ENCODE measurements around the gene DGKB. TPM values are rescaled to one million over a fixed set of nuclear protein-coding genes. Genes with fewer than 3 reads are reported as not detected.

The DGKB gene
- total RNA-seq, 1 donor from 2014 or later: 3.4 TPM

DNA sequence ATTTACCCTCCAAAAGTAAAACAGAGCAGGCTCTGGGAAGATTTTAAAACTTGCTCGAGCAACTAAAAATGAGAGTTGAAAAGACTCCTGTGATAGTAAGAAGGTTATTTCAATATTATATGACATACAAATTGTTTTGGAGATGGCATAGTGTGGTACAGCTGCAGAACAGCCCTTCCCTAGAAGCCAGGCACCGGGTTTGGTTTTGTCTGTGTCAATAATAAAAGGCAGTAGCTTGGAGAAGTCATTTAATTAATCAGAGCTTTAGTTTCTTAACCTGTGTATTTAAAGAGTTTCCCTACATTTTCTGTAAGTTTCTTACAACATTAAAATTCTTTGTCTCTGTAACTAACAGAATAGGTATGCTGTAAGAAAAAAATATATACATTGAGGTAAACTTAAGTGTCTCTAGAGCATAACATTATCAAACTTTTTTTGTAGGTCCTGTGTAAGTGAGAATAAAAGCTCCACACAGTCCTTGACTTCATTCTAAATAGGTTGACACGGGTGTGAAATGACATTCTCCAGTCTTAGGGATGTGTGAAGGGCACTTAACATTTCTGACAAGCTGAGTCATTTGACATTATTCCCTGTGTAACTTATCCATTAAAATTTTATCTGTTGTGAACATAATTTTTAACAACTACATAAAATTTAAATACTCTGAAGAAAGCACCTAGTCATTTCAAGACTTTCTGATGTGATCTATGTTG is 488.1 kb downstream of the DGKB start:
- DNase-seq (ENCODE audit: extremely low spot score, unreplicated experiment): no peak
- Mint-ChIP-seq H3K27me3 (no peaks in the 10 kb centered on the region), H3K36me3 (no peaks in the 10 kb centered on the region), H3K9me3 (no peaks in the 10 kb centered on the region), H3K4me1 (ENCODE audit: unreplicated experiment) (no peaks in the 10 kb centered on the region), H3K4me3 (no peak overlapping the region), H3K27ac (no peak overlapping the region)
- TF ChIP-seq, protein P1, sequence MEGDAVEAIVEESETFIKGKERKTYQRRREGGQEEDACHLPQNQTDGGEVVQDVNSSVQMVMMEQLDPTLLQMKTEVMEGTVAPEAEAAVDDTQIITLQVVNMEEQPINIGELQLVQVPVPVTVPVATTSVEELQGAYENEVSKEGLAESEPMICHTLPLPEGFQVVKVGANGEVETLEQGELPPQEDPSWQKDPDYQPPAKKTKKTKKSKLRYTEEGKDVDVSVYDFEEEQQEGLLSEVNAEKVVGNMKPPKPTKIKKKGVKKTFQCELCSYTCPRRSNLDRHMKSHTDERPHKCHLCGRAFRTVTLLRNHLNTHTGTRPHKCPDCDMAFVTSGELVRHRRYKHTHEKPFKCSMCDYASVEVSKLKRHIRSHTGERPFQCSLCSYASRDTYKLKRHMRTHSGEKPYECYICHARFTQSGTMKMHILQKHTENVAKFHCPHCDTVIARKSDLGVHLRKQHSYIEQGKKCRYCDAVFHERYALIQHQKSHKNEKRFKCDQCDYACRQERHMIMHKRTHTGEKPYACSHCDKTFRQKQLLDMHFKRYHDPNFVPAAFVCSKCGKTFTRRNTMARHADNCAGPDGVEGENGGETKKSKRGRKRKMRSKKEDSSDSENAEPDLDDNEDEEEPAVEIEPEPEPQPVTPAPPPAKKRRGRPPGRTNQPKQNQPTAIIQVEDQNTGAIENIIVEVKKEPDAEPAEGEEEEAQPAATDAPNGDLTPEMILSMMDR (conservative IDR thresholded peaks at IDR 0.05): no peak

DNA sequence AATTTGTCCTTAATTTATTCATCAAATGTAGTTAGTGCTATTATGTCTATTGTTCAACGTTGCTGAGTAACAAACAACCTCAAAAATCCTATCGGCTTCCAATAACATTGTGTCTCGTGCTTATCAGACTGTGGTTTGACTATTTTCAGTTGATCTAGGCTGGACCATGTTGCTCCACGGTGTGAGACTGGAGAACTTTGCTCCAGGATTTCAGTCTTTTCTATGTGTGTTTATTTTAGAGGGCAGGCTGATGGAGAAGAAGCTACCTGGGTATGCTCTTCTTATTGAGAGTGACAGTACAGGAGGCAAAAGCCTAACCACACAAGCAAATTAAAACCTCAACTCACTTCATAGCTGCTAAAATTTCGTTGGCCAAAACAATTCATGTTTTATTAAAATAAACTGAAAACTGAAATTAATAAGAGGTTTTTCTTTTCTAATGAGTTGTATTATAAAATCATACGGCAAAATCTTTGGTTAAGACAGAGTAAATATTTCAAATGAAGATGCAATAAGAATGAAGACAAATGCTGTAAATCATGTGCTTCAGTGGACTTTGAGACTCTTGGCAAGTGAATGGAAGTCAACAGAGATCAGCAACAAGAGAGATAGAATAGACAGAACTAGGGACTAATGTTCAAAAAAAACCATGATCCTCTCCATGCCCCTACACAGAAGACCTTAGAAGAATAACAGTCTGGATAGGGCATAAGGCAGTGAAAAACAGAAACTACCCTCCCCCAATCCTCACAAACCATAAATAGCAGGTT is 495.1 kb downstream of the DGKB start:
- H3K4me1 Mint-ChIP-seq (ENCODE audit: unreplicated experiment): no peaks in the 10 kb centered on the region
- no peaks in the 10 kb centered on the region for H3K9me3 Mint-ChIP-seq
- H3K27me3 Mint-ChIP-seq: no peaks in the 10 kb centered on the region
- DNase-seq (ENCODE audit: extremely low spot score, unreplicated experiment): no peak
- TF ChIP-seq, protein P1 (conservative IDR thresholded peaks at IDR 0.05): no peak
- H3K36me3 Mint-ChIP-seq: no peaks in the 10 kb centered on the region
- no peak overlapping the region for H3K27ac Mint-ChIP-seq
- H3K4me3 Mint-ChIP-seq: no peak overlapping the region

DNA sequence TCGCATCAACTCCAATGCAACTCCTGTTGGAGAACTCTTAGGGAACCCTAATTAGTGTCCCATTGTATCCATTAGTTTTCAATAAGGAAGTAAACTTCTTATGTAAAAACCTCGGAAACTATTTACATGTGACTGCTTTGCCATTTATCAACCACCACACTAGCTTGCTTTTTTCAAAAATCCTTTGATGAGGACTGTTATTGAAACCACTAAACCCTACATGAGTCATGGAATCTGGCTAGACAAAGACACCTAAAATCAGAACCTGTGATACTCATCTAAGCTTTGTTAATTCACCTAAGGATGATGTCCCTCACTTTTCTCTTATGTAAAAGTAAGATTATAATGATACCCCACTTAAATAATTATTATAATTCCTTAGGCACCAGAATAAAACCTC is 499.0 kb downstream of the DGKB start:
- Mint-ChIP-seq H3K4me1 (ENCODE audit: unreplicated experiment) (no peaks in the 10 kb centered on the region), H3K4me3 (no peak overlapping the region), H3K36me3 (no peaks in the 10 kb centered on the region), H3K27me3 (no peaks in the 10 kb centered on the region), H3K9me3 (no peaks in the 10 kb centered on the region), H3K27ac (no peak overlapping the region)
- TF ChIP-seq, protein P1 (conservative IDR thresholded peaks at IDR 0.05): no peak
- no peak for DNase-seq (ENCODE audit: extremely low spot score, unreplicated experiment)

DNA sequence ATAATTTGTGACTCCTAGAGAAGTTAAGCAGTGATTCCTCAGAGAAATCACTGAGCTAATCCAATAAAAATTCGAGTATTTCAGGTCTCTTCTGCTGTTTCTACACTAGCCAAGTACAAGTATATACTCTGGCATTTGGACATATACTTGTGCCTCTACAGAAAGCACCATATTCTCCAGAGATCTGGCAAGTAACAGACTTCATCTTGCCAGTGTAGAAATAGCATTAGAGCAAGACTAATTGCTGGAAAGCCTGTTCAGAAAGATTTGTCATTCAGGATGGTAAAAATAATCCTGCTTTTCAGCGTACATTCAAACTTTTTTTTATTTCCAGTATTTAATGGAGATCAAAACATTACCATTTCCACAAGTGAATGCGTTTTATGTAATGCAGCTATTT is 502.3 kb downstream of the DGKB start:
- TF ChIP-seq, protein P1 (conservative IDR thresholded peaks at IDR 0.05): no peak
- no peaks in the 10 kb centered on the region for H3K9me3 Mint-ChIP-seq
- H3K27ac Mint-ChIP-seq: no peak overlapping the region
- H3K4me1 Mint-ChIP-seq (ENCODE audit: unreplicated experiment): no peaks in the 10 kb centered on the region
- H3K27me3 Mint-ChIP-seq: no peaks in the 10 kb centered on the region
- DNase-seq (ENCODE audit: extremely low spot score, unreplicated experiment): no peak
- H3K4me3 Mint-ChIP-seq: no peak overlapping the region
- no peaks in the 10 kb centered on the region for H3K36me3 Mint-ChIP-seq

DNA sequence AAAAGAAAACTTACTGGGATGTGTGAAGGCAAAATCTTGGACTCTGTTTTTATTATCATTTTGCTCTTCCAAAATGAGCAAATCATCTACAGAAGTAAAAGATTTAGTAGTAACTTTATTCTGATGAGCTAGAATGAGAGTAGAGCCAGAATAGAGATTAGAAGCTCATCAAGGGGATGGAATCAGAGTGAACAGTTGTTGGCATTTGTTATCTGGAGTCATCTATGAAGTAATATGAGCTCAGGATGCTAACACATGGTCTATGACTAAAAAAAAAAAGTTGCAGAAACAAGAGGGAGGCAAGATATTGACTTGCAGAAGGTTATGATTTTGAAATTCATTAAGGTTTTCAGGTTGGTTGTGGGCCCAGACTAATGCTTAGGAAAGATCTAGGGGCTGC is 504.0 kb downstream of the DGKB start:
- Mint-ChIP-seq H3K27me3 (no peaks in the 10 kb centered on the region), H3K9me3 (no peaks in the 10 kb centered on the region), H3K36me3 (no peaks in the 10 kb centered on the region), H3K4me3 (no peak overlapping the region), H3K4me1 (ENCODE audit: unreplicated experiment) (no peaks in the 10 kb centered on the region), H3K27ac (no peak overlapping the region)
- TF ChIP-seq, protein P1 (conservative IDR thresholded peaks at IDR 0.05): no peak
- DNase-seq (ENCODE audit: extremely low spot score, unreplicated experiment): no peak

Measured in type B pancreatic cell (in vitro differentiated cells).